Lower leg skin (tissue), 4 donors: ENCODE measurements around the gene BBLN. TPM values are rescaled to one million over a fixed set of nuclear protein-coding genes. Genes with fewer than 3 reads are reported as not detected.

Experiments
- DNase-seq, 2 donors: peaks; one replicate each; pipeline ENCODE4 v3.0.0-alpha.2; 2019; ENCODE audit warnings: low spot score in 2 of 2
- H3K4me3 ChIP-seq: fragments of 200-600 bp; sonication (generic); 2 replicates; pipeline ENCODE4 v1.5.1; 2017; ENCODE audit warnings: mild to moderate bottlenecking, low read depth; ENCODE audit not compliant: poor library complexity, severe bottlenecking
- POLR2A ChIP-seq, 2 donors: fragments of 450-650 bp; IDR thresholded peaks; one replicate each; pipeline ENCODE4 v1.6.1; 2016 to 2017; ENCODE audit warnings: antibody characterized with exemption in 2 of 2, mild to moderate bottlenecking in 1 of 2, moderate library complexity in 1 of 2
- WGBS, 2 donors: methylation state at CpG; one replicate each; pipeline ENCODE4 v1.1.5; 2018; 5-methylcytosine and 5-hydroxymethylcytosine counted together
- intact Hi-C: fragments of 100-400 bp; cut with DNase I; formaldehyde crosslinking; loops from one replicate; pipeline ENCODE4 v1.15.0; 2023; ENCODE audit warnings: low total_unique reads
- total RNA-seq, 4 donors: library from RNA; depleted of rRNA; stranded (reverse); fragments of >200 nt; gene quantifications; one replicate each; pipeline ENCODE4 v1.1.0, GENCODE V29; 2016
- TF ChIP-seq, protein P1 (sequence below), 3 donors: fragments of 450-650 bp; IDR thresholded peaks; one replicate each; pipeline ENCODE4 v1.5.1; 2016; ENCODE audit warnings: antibody characterized with exemption in 3 of 3, mild to moderate bottlenecking in 3 of 3, moderate library complexity in 2 of 3

Gene BBLN
- total RNA-seq, 4 donors from 2014 or later, result 288 to 606 (median 392) TPM

GRCh38 chr9:128145951-128146351, 14.1 kb upstream of the BBLN start:
- H3K4me3 ChIP-seq, result no peak overlapping the region
- TF ChIP-seq POLR2A (IDR thresholded peaks at IDR 0.05), result no peak
- TF ChIP-seq, protein P1, sequence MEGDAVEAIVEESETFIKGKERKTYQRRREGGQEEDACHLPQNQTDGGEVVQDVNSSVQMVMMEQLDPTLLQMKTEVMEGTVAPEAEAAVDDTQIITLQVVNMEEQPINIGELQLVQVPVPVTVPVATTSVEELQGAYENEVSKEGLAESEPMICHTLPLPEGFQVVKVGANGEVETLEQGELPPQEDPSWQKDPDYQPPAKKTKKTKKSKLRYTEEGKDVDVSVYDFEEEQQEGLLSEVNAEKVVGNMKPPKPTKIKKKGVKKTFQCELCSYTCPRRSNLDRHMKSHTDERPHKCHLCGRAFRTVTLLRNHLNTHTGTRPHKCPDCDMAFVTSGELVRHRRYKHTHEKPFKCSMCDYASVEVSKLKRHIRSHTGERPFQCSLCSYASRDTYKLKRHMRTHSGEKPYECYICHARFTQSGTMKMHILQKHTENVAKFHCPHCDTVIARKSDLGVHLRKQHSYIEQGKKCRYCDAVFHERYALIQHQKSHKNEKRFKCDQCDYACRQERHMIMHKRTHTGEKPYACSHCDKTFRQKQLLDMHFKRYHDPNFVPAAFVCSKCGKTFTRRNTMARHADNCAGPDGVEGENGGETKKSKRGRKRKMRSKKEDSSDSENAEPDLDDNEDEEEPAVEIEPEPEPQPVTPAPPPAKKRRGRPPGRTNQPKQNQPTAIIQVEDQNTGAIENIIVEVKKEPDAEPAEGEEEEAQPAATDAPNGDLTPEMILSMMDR (IDR thresholded peaks at IDR 0.05), result no peak

GRCh38 chr9:128146591-128147120, 13.4 kb upstream of the BBLN start:
- intact Hi-C loops, result no loop called here
- TF ChIP-seq, protein P1 (IDR thresholded peaks at IDR 0.05), result no peak
- no peak for TF ChIP-seq POLR2A (IDR thresholded peaks at IDR 0.05)
- no peak overlapping the region for H3K4me3 ChIP-seq
- DNase-seq, result no peak
- WGBS, 2 donors, result 88 to 97% methylated on average over 6 to 8 of the region's 8 CpGs

More at GRCh38 chr9:128145951-128146351, 14.1 kb upstream of the BBLN start:
- 47 to 69% methylated on average over 9 to 12 of the region's 13 CpGs for WGBS, 2 donors
- DNase-seq, result no peak
- intact Hi-C loops, result no loop called here

- intact Hi-C loops, result no loop called here
- 81 to 84% methylated on average over 4 to 5 of the region's 5 CpGs for WGBS, 2 donors
- H3K4me3 ChIP-seq, result no peak overlapping the region
- no peak for TF ChIP-seq POLR2A (IDR thresholded peaks at IDR 0.05)
- TF ChIP-seq, protein P1 (IDR thresholded peaks at IDR 0.05), result no peak
- no peak for DNase-seq
Observed at GRCh38 chr9:128148509-128149000, 11.5 kb upstream of the BBLN start.

DNA sequence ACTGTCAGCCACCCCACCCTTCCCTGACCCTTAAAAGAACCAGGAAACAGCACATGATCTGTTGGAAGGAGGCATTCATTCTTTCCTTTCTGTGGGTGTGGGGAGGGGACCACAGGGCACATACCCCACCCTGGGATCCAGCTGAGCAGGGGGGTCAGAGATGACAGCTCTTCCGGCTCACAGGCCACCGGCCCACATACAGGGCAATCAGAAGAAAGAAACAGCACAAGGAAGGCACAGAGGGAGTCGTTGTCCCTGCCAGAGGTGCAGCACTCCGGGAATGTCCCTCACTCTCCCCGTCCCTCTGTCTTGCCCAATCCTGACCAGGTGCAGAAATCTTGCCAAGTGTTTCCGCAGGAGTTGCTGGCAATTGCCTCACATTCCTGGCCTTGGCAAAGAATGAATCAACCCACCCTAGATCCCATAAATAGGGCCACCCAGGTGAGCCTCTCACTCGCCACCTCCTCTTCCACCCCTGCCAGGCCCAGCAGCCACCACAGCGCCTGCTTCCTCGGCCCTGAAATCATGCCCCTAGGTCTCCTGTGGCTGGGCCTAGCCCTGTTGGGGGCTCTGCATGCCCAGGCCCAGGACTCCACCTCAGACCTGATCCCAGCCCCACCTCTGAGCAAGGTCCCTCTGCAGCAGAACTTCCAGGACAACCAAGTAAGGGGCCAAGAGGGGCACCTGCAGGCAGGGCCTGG, 10.9 kb upstream of the BBLN start, which contains the start of gene LCN2:
Gene LCN2, plus strand, starts transcription at position 453 of the 701 bp plus-strand sequence. Its CDS starts 73 bp downstream, at position 526.
- intact Hi-C loops, result no loop called here

GRCh38 chr9:128149951-128150593, 10.0 kb upstream of the BBLN start:
- no peak overlapping the region for H3K4me3 ChIP-seq
- whole genome bisulfite sequencing, 2 donors, result 62 to 63% methylated on average over 11 of the region's 11 CpGs
- TF ChIP-seq POLR2A (IDR thresholded peaks at IDR 0.05), result no peak
- TF ChIP-seq, protein P1 (IDR thresholded peaks at IDR 0.05), result no peak
- intact Hi-C loops, result no loop called here
- DNase-seq, result no peak

More for the DNA sequence above, 10.9 kb upstream of the BBLN start, which contains the start of gene LCN2:
- no peak for TF ChIP-seq POLR2A (IDR thresholded peaks at IDR 0.05)
- TF ChIP-seq, protein P1 (IDR thresholded peaks at IDR 0.05), result no peak
- no peak within 1 kb of the TSS for H3K4me3 ChIP-seq
- WGBS, 2 donors, result 43 to 48% methylated on average over 9 of the region's 9 CpGs
- no peak for DNase-seq
